ENCODE data around the gene SUFU.
"Not testable (repeated sequence)": the region's sequence is repeated elsewhere in the genome, so short reads cannot be mapped to it uniquely, and the experiment has no call there.

SUFU gene

DNA sequence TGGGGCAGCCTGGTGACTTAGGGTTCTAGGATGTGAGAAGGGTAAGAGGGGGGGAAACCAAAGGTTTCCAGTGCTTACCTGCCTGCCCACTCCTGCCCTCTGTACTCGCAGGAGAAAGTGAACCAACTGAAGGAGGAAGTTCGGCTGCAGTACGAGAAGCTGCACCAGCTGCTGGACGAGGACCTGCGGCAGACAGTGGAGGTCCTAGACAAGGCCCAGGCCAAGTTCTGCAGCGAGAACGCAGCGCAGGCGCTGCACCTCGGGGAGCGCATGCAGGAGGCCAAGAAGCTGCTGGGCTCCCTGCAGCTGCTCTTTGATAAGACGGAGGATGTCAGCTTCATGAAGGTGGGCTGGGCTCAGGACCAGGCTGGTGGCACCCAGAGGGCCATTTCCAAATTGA, 151.2 kb downstream of the SUFU start:
- DNase-seq, result no peak

DNA sequence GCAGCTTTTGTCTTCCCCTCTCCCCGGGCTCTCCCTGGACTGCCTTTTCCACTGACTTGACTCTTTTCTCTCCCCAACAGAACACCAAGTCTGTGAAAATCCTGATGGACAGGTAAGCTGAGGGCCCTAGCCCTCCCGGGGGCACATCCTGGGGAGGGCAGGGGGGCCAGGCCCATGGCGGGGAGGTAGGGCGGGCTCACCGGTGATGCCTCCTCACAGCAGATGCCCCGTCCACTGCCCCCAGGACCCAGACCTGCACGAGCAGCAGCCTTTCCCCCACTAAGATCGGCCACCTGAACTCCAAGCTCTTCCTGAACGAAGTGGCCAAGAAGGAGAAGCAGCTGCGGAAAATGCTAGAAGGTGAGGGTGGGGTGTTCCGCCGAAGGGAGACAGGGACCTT, 152.3 kb downstream of the SUFU start:
- DNase-seq, result no peak

DNA sequence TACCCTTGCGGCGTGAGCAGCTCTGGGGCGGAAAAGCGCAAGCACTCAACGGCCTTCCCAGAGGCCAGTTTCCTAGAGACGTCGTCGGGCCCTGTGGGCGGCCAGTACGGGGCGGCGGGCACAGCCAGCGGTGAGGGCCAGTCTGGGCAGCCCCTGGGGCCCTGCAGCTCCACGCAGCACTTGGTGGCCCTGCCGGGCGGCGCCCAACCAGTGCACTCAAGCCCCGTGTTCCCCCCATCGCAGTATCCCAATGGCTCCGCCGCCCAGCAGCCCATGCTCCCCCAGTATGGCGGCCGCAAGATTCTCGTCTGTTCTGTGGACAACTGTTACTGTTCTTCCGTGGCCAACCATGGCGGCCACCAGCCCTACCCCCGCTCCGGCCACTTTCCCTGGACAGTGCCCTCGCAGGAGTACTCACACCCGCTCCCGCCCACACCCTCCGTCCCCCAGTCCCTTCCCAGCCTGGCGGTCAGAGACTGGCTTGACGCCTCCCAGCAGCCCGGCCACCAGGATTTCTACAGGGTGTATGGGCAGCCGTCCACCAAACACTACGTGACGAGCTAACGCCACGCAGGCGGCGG, 153.1 kb downstream of the SUFU start:
- no peak for DNase-seq

DNA sequence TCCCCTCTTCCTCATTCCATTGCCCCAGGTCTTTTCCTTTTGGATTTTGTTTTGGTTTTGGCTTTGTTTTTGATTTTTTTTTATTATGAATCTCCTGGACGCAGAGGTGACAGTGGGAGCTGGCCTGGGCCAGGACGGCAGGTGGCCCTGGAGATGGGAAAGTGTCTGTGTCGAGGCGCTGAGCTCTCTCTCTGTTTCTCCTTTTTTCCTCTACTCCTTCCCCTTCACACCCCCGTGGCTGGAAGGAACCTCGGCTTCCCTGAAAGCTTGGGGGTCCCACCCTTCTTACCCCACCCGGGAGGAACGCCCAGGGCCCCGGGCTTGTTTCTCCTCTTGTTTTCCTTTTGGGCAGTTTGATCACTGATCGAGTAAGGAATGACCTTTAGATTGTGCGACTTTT, 153.7 kb downstream of the SUFU start:
- no peak for DNase-seq

DNA sequence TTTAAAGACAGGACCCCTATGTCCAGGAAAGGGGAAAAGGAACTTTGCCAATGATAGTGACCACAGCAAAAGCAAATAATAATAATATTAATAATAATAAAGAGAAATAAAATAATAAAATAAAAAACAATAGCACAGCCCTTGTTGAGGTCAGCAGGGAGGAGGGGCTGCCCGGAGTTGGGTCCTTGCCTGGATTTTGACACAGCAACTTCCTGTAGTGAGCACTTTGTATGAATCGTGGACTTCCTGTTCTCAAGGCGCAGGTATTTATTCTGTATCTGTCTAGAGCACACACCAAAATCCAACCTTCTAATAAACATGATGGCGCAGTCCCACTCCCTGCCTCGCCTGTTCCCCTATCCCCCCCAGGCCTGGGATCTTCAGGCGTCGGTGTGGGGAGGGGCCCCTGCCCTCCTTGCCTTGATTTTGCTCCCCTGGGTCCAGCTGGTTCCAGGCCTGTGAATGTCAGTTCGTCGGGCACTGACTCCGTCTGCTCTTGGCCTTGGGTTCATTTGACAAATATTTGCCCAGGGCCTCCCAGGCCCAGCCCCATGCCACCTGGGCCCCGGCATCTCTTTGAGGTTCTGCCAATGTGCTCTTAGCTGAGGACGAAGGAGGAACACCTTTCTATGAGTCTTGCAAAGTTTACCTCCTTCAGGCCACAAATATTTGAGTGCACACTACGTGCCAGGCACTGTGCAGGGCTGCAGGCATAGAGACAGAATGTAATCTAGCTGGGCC, 154.4 kb downstream of the SUFU start:
- no peak for DNase-seq

DNA sequence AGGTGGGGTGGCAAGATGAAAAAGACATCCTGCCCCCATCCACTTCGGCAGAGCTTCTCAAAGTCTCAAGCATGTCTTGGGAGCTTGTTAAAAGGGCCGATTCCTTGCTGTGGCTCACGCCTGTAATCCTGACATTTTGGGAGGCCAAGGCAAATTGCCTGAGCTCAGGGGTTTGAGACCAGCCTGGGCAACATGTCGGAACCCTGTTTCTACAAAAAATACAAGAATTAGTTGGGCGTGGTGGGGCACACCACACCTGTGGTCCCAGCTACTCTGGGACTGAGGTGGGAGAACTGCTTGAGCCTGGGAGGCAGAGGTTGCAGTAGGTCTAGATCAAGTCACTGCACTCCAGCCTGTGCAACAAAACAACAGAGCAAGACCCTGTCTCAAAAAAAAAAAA, 155.0 kb downstream of the SUFU start:
- no peak for DNase-seq

DNA sequence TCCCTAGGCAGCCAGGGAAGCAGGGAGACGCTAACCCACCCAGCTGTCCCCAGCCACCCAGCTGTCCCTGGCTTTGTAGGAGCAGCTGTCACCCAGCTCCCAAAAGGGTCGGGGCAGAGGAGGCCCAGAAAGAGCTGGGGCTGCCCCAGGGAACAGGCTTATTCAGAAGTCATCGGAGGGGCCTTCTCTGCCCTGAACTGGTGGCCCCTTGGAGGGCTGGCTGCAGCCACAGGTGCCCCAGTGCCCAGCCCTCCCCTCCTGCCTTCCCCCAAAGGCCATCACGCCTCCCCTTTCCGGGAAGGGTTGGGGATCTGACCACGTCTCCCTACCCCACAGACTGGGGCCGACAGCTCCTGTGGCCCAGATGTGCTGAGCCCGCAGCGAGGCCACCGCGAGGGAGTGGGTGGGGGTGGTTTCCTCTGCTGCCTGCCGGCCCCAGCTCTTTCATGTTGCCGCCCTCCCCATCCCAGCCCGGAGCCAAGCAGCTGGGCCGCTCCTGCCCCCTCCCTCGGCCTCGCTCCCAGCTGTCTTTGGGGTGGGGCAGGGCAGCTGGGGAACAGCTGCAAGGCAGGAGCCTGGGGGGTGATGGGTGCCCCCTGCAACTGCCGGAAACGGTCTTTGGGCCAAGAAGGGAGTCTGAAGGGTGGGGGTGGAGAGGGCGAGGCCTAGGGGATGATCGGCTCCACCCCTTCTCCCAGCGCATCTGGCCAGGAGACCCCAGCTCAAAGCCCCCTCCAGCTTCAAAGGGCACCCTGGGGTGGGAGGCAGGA, 157.3 kb downstream of the SUFU start:
- no peak for DNase-seq

DNA sequence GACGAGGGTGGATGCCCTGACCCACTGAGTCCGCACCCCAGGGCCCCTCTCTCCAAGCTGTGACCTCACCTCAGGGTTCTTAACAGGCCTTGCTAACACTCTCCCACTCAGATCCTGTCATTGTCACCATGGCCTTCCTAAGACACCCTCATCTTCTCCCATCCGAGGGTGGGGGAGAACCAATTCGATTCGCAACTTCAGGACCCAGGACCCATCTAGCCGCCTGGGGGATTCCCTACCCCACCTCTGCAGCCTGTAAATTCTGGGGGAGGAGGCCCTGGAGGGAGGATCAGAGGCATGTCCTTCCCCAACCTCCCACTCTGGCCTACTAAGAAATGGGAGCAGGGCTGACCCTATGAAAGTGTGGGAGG, 157.9 kb downstream of the SUFU start:
- DNase-seq, result no peak

DNA sequence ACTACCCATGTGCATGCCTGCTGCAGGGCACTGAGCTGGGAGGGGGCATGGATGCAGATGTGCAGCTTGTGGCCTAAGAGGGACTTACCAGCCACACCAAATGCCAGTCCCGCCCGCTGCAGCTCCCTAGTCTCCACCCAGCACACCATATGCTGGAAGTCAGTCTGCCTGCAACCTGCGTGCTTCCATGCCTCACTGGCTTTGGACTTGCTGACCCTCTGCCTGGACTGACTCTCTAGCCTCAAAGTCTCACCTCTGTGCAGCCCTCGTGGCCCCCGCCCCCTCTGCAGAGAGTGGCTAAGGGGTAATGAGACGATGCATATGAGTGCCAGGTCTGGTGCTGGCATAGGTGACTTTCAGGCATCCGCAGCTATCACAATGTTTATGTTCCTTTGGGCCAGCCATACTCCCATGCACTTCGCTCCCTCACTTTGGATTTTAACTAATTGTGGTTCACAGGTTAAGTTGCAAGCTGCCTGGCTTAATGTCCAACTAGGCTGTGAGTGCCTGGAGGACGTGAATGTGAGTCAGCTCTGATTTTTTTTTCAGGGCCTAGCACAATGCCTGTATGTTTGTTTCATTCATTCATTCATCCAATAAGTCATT, 162.2 kb downstream of the SUFU start:
- DNase-seq, result no peak

DNA sequence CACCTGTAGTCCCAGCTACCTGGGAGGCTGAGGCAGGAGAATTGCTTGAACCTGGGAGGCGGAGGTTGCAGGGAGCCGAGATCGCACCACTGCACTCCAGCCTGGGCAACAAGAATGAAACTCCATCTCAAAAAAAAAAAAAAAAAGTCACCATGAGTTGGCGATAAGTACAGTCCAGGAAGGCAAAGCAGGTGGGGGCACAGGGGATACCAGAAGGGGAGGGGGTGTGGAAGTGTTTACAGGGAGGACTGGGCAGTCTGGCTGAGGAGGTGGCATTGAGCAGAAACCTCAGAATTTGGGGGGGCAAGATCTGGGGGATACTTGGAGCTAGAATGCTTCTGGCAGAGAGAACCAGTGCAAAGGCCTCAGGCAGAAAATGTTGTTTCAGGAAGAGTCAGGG, 163.6 kb downstream of the SUFU start:
- DNase-seq, result not testable (repeated sequence)

DNA sequence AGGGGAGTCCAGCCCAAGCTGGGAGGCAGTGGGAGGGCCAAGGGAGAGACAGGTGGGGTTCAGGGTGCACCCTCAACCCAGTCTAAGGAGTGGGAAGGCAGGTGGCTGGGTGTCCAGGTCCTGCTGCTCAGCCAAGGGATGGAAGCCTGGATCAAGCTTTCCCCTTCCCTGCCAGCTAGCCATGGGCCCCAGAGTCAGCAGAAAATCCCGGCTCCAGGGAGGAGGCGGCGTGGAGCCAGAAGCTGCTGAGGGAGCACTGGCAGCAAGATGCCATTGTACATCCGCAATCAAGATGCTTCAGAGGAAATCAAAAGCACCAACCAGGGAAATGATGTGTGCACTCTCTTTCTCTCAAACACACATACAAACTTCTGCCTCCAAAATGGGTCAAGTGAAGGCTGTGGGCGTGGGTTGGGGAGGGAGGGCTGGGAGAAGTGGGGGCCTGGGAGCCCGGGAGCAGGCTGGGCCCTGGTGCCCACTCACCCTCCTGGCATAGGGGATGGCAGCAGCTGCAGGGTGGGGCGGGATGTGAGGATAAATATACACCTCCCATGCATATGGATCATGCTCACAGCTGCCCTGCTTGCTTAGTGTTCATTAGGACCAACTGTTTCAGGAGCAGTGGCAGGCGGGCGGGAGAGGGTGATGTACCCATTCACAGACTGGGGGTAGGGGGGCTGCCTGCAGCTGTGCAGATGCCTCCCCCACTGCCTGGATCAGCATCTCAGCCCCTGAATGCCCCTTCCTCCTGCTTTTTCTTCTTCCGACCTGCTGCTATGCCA, 164.7 kb downstream of the SUFU start:
- no peak for DNase-seq

DNA sequence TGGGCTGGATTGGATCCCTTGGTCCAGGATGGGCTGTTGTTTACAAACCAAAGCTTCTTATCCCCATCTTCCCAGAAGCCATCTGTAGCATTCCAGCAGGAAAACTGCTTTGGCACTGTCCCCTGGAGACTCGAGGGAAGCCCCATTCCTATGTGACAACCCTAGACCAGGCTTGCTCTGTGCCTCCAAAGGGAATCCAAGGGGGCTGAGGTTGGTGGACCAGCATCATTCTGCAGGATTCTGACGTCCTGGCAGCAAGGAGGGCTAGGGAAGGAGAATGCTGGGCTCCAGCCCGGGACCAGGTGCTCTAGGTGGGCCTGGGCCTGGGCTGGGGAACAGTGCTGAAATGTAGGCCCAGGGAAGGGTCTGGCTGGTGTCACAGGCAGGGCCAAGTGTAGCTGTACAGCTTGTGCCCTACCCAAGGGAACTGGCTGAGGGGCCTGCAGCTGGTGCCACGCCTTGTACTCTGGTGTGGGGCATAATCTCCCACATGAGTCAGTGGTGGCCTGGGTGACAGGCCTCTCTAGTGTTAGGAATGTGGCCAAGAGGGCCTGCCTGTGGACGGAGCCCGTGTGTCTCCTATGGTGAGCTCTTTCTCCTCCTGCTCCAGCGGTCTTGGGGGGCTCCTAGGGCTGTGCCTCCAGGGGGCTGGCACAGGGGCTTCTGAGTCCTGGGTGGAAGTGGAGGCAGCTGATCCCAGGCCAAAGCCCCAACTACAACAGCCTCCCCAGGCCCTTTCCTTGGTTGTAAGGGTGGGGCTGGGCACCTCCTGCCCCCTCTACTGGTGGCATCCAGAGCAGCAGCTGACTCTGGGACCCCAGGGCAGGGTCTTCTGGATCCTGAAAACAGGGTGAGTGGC, 165.7 kb downstream of the SUFU start:
- DNase-seq, result no peak

DNA sequence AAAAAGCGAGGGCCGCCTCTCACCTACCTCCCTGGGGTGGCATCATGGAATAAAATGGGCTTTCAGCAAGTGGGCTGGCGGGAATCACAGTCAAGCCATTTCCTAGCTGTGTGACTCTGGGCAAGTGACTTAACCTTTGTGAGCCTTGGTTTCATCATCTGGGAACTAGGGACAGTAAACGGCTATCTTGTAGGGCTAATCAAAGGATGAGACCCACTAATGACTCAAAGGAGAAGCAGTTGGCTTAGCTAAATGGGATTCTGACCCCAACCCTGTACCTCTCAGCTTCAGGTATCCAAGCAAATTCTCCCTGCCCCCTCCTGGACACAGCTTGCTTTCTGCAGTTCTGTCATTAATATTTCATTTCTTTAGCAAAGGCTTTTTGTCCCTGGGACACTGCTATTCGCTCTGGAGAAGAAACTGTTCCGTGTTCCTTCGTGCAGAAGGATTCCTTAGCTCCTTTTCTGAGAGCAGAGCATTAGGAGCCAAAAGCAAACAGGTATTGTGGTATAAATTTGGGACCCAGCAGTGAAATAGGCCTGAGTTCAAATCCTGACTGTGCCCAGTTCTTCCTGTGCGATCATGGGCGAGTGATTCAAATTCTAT, 166.4 kb downstream of the SUFU start:
- DNase-seq, result no peak

DNA sequence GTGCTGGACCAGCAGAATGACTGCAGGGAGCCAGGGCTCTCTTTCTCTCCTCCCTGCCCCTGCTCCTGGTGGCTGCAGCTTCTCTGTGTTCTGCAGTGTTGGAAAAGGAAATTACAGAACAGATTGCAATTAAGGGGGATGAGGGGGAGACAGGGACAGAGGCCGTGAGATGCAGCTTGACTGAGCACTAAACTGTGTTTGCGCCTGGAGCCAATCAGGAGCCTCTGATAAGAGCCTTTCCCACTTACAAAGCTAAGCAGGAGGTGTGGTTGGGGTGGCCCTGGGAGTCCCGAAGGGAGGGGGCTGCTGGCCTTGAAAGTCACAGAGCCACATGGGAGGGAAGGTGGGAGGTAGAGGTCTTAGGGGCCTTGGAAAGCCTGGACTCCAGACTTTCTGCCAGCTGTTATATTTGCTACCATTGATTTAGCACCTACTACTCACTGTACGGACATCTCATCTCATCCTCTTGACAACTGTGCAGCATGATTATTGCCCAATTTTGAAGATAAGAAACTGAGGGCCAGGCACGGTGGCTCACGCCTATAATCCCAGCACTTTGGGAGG, 167.2 kb downstream of the SUFU start:
- no peak for DNase-seq

DNA sequence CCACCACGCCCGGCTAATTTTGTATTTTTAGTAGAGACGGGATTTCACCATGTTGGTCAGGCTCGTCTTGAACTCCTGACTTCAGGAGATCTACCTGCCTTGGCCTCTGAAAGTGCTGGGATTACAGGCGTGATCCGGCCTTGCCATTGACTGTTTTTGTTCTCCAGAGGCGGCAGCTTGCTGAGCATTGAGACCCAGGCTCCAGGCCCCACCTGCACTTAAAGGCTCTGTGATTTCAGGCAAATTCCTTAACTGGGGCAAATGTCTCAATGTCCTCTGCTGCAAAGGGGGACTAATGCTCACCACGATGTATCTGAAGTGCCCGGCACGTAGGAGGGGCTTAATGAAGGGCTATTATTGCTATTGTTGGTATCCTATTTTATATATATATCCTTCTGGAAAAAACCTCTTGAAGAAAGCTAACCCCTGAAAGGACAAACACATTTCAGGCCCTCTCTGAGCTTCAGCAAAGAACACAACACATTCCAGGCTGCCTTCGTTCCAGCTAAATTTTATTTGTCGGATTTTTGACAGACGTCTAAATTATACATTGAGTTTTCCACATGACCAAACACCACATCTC, 169.6 kb downstream of the SUFU start:
- no peak for DNase-seq

DNA sequence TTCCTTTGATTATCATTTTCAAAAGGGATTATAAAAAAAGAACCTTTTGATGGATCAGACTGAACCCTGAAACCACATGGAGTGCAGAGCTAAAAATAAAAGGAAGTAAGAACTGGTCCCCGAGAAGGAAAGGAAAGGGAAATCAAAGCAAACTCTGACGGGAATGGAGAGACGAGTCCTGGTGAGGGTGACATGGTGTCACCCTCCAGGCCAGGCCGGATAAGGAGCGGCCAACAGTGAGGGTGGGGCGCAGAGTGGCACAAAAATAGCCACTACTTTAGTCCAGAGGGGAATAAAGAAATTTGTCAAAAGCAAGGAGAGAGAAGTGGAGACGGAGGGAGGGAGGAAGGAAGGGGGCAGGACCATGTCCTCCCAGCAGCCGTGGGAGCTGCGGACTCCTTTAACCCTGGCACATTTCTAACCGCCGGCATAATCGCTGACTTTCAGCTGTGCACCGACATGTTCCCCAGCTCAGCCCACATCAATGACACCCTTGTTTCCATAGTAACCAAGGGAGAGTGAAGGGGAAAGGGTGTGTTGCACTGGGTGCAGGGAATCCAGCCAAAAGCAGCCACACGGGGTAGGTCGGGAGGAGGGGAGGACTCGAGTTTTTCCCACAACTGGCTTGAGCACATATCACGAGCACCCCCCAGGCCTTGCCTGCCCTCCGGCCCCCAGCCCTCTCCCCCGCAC, 170.2 kb downstream of the SUFU start:
- DNase-seq, result peak; percentile 32

DNA sequence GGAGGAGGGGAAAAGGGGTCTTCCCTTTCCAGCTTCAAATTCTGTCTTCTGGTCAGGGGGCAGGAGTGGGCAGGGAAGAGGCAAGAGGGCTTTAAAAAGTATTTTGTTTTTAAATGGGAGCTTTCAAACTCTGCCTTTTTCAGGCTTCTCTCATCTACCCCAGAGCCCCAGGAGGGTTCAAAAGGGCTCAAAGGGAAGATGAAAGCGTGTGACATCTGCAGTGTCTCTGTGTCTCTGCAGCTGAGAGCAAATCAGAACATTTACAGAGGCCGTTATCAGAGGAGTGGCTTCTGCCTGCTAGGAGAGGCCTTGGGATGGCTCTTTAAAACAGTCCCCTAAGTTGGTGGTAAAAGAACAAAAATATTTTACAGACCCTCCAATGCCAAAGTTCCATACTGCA, 170.8 kb downstream of the SUFU start:
- no peak for DNase-seq

DNA sequence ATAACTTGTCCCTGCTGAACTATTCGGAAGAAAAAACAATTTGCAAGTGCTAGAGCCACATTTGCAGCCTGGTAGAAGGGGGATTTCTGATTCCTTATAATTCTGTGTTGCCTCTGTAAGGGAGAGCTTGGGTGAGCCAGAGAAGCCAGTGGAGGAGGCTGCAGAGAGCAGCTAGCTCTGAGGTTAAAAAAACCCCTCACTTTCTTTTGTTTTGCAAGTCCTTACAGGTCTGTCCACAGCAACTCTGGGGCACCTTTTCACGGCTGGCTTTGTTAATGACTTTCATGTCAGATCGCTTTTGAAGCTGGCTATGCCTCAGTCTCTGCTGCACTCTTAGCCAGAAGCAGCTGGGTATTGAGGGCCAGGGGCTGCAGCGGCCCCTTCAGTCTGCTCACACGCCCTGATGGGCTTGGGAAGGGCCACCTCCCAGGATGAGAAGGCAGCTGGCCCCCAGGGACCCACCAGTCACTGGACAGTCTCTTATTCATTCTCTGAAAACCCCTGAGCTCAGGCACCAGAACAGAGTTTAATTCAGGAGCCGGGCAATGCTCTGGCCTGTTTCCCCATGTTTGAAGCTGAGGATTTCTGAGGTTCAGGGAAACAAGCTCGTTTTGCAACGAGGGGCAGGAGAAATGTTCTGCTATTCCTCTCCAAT, 171.4 kb downstream of the SUFU start:
- DNase-seq, result no peak

DNA sequence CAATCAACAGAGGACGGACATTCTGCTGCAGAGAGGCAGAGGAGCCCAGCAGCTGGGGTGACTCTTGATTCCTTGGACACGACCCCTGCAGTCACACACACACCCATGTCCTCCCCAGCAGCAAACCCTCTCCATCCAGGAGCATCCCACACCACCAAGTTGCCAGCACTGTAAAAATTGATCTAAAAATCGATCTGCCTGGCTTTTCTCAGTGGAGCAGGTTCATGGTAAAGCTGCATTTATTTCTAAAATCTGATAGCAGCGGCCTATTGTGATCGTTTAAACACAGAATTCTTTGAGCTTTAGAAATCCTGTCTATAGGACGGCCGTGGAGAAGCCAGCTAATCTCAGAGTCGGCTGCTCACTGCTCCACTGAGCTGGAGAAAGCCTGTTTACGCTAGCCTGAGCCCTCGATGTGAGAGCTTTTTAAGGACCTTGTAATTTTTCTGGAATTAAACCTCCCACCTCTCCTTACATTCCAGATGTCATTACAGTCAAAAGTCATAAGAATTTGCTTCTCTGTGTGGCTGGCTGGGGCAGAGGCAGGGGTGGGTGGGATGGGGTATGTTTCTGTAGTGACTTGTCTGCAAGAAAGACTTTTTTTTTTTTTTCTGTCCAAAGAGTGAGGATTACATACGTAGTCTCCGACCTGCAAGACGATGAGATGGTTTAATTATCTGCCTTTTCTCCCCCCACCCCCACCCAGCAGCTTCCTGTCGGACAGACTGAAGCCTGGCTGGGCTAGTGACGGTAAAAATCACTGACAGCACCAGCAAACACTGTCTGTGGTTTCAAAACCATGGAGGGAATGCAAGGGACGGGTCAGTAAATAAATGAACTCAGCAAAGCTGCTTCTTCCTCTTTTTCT, 172.1 kb downstream of the SUFU start:
- no peak for DNase-seq

All from DMS79 treated with DMSO at 0.1 percent for 48 hours (cell line).